HG03045 (cell line): Measurements from ENCODE around the gene HEATR9.

Source experiments
- ATAC-seq: cut with Tn5 transposase; IDR thresholded peaks from one replicate; pipeline ENCODE4 v1.9.1; 2021; ENCODE audit warnings: mild to moderate bottlenecking, moderate library complexity; ENCODE audit not compliant: unreplicated experiment

Gene HEATR9

GRCh38 chr17:35809855-35810461, 58.7 kb downstream of the HEATR9 start:
- no peak for ATAC-seq

DNA sequence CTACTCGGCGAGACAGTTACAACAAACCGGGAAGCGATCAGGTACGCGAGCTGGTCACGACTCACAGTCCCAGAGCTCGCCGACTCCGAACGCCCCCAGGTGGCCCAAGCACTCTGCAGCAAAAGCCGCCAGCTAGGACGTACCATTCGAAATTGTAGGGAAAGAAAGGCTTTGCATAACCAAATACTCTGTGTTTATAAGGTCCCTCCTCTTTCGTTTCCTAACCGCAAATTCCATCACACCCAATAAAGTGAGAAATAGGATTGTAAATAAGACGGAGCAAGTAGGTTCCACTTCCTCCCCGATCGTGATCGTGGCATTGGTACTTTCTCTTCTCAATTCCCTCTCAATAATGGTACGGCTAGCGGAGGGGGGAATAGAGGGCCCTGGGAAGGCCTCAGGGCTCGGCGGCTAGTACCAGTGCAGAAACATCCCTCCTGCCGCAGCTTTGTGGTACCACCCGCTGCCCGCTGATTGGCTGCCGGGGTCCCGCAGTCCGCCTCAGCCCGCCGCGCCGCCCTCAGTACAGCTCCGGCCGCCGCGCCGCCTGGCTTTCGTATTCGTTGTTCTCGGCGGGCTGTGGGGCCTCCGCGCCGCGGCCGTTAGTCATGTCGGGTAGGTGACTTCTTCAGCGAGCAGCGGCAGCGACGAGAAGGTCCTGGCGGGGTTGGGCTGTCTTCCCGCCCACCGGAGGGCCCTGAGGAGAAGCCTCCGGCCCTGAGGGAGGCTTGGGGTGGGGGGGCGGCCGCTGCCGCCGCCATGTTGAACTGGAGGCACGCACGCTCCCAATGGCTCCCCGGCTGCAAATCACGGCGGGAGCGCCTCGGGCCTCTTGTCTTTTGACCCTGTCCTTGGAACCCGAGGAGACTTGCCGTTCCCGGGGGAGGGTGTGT, 59.5 kb downstream of the HEATR9 start, which contains the start of gene TAF15:
TSS of gene TAF15 (plus strand) at position 523 of the 893 bp plus-strand sequence. CDS start at position 609, 86 bp downstream.
- peak; percentile 92 for ATAC-seq

DNA sequence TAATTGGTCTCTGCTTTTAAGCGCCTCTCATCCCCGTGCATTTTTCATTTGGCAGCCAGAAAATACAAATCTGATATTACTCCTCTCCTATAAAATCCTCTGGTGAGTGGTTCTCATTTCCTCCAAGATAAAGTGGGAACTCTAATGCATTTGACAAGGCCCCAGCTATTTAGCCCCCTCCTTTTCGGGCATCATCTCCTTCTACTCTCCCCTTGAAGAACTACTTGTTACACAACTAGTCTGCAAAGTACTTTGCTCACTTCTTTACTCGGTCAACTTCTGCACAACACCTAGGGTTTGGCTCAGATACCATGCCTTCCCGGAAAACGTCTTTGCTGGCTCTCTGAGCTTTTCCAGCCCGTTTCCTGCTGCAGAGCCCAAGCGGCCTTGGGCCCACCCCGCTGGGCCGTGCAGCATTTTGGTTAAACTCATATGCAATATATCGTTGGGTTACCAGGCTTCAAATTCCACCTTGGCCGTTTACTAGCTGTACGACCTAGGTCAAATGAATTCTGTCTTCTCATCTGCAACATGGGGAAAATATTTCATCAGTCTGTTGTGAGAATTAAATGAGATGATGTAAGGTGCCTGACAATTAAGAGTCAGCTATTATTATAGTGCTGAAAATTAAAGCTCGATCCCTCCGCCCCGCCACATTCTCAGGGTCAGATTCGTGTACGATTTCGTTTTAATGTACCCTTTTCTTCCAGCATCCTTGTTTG, 60.3 kb downstream of the HEATR9 start:
- no peak for ATAC-seq

- no peak for ATAC-seq
Measured at GRCh38 chr17:35807371-35808144, 61.1 kb downstream of the HEATR9 start.
